PC-3 (cell line): ENCODE results near the gene PARVA. TPM values are rescaled to one million over a fixed set of nuclear protein-coding genes. Genes with fewer than 3 reads are reported as not detected.

ENCODE experiments used
- ATAC-seq: fragments of 200-7000 bp; cut with Tn5 transposase; 2 replicates; pipeline ENCODE4 v1.9.1; 2020; ENCODE audit warnings: mild to moderate bottlenecking, moderate library complexity
- BruUV-seq: library from RNA; stranded (reverse); fragments of 400-500 nt; replicated peaks from 2 replicates; lab custom pipeline; 2021; lab: Mats Ljungman, UMichigan
- CTCF ChIA-PET: fragments of 300-600 bp; sonication (Branson Sonifier 250); formaldehyde crosslinking; loops from one replicate; lab custom pipeline; 2022; ENCODE audit warnings: antibody characterized with exemption; lab: Charles Lee
- POLR2A ChIA-PET: fragments of 300-600 bp; sonication (Branson Sonifier 250); formaldehyde crosslinking; loops from one replicate; lab custom pipeline; 2022; ENCODE audit warnings: antibody characterized with exemption; ENCODE audit not compliant: unreplicated experiment; lab: Charles Lee
- DNase-seq: peaks from one replicate; pipeline ENCODE4 v3.0.0-alpha.2; 2015
- H2AFZ ChIP-seq: fragments of 300-600 bp; sonication (generic); 2 replicates; pipeline ENCODE4 v1.6.0; 2016; ENCODE audit warnings: antibody characterized with exemption, low read length
- H3F3A ChIP-seq: fragments of 300-600 bp; sonication (generic); one replicate; pipeline ENCODE4 v1.6.0; 2017; ENCODE audit warnings: antibody characterized with exemption, low read length, control low read depth, mild to moderate bottlenecking; ENCODE audit not compliant: unreplicated experiment
- H3K27ac ChIP-seq: fragments of 300-600 bp; sonication (generic); 2 replicates; pipeline ENCODE4 v1.5.1; 2016; ENCODE audit warnings: mild to moderate bottlenecking, low read length
- H3K27me3 ChIP-seq: fragments of 300-600 bp; sonication (generic); 2 replicates; pipeline ENCODE4 v1.6.1; 2016; ENCODE audit warnings: low read length, mixed read lengths
- H3K36me3 ChIP-seq: fragments of 300-600 bp; sonication (generic); 2 replicates; pipeline ENCODE4 v1.6.1; 2016; ENCODE audit warnings: low read depth, mixed run types, low read length, mixed read lengths
- H3K4me1 ChIP-seq: fragments of 300-600 bp; sonication (generic); 2 replicates; pipeline ENCODE4 v1.5.1; 2016; ENCODE audit warnings: low read length; ENCODE audit not compliant: insufficient read depth
- H3K4me2 ChIP-seq: fragments of 300-600 bp; sonication (generic); 2 replicates; pipeline ENCODE4 v1.6.0; 2016; ENCODE audit warnings: low read length
- H3K4me3 ChIP-seq: fragments of 300-600 bp; sonication (generic); 2 replicates; pipeline ENCODE4 v1.5.1; 2016; ENCODE audit warnings: mild to moderate bottlenecking, low read length, mixed read lengths
- H3K79me2 ChIP-seq: fragments of 300-600 bp; sonication (generic); 2 replicates; pipeline ENCODE4 v1.6.1; 2017; ENCODE audit warnings: low read length, mixed read lengths
- H3K9ac ChIP-seq: fragments of 300-600 bp; sonication (generic); 2 replicates; pipeline ENCODE4 v1.6.0; 2016; ENCODE audit warnings: mild to moderate bottlenecking, low read length
- H3K9me2 ChIP-seq: fragments of 300-600 bp; sonication (generic); replicated peaks from 2 replicates; pipeline ENCODE4 v1.6.1; 2016; ENCODE audit warnings: mixed run types, low read length, mixed read lengths
- H3K9me3 ChIP-seq: fragments of 300-600 bp; sonication (generic); 2 replicates; pipeline ENCODE4 v1.6.1; 2016; ENCODE audit warnings: low read length, mixed read lengths
- H4K20me1 ChIP-seq: fragments of 300-600 bp; sonication (generic); 2 replicates; pipeline ENCODE4 v1.6.1; 2016; ENCODE audit warnings: low read length, mixed read lengths
- EZH2 ChIP-seq: fragments of 300-600 bp; sonication (generic); IDR thresholded peaks from one replicate; pipeline ENCODE4 v1.6.1; 2017; ENCODE audit warnings: antibody characterized with exemption, mild to moderate bottlenecking, low read length; ENCODE audit not compliant: unreplicated experiment
- EZH2phosphoT487 ChIP-seq: fragments of 300-600 bp; sonication (generic); IDR thresholded peaks from 2 replicates; pipeline ENCODE4 v1.6.1; 2018; ENCODE audit warnings: mild to moderate bottlenecking, antibody characterized with exemption, low read length, borderline replicate concordance
- intact Hi-C: fragments of 100-400 bp; cut with micrococcal nuclease; formaldehyde crosslinking; loops from 2 replicates; pipeline ENCODE4 v1.9.0; 2023
- total RNA-seq: library from RNA; depleted of rRNA; stranded (reverse); fragments of >200 nt; gene quantifications from 2 replicates; pipeline ENCODE4 v1.2.3, GENCODE V29; 2014
- TF ChIP-seq, protein P1 (sequence below): fragments of 300-600 bp; sonication (generic); conservative IDR thresholded peaks from 2 replicates; pipeline ENCODE4 v1.5.1; 2017; ENCODE audit warnings: antibody characterized with exemption, low read depth, mild to moderate bottlenecking, low read length

The PARVA gene
- total RNA-seq, 1 experiment from 2014 or later, result 13.5 TPM

GRCh38 chr11:12534549-12534948, 157.2 kb downstream of the PARVA start:
- peak; percentile 17; the same call in 1 of the 2 replicates for ATAC-seq
- no peak overlapping the region for H2AFZ ChIP-seq
- no TSS peak for BruUV-seq
- H3K4me1 ChIP-seq, result peaks cover 8% of the 10 kb centered on the region
- no peak for TF ChIP-seq EZH2phosphoT487
- TF ChIP-seq, protein P1, sequence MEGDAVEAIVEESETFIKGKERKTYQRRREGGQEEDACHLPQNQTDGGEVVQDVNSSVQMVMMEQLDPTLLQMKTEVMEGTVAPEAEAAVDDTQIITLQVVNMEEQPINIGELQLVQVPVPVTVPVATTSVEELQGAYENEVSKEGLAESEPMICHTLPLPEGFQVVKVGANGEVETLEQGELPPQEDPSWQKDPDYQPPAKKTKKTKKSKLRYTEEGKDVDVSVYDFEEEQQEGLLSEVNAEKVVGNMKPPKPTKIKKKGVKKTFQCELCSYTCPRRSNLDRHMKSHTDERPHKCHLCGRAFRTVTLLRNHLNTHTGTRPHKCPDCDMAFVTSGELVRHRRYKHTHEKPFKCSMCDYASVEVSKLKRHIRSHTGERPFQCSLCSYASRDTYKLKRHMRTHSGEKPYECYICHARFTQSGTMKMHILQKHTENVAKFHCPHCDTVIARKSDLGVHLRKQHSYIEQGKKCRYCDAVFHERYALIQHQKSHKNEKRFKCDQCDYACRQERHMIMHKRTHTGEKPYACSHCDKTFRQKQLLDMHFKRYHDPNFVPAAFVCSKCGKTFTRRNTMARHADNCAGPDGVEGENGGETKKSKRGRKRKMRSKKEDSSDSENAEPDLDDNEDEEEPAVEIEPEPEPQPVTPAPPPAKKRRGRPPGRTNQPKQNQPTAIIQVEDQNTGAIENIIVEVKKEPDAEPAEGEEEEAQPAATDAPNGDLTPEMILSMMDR, result no peak
- H3K9ac ChIP-seq, result no peak overlapping the region
- ChIA-PET CTCF (no interaction called here), POLR2A (no interaction called here)
- no peak for DNase-seq
- no peak overlapping the region for H3K4me2 ChIP-seq
- H3K36me3 ChIP-seq, result no peaks in the 10 kb centered on the region
- H3K27me3 ChIP-seq, result no peaks in the 10 kb centered on the region
- H3K4me3 ChIP-seq, result no peak overlapping the region
- no peaks in the 10 kb centered on the region for H4K20me1 ChIP-seq
- H3K27ac ChIP-seq, result no peak overlapping the region
- no peaks in the 10 kb centered on the region for H3K79me2 ChIP-seq
- H3K9me2 ChIP-seq, result no peaks in the 10 kb centered on the region
- no peaks in the 10 kb centered on the region for H3K9me3 ChIP-seq
- H3F3A ChIP-seq, result no peaks in the 10 kb centered on the region
- intact Hi-C loops, result no loop called here

GRCh38 chr11:12535321-12535720, 157.9 kb downstream of the PARVA start:
- intact Hi-C loops, result no loop called here
- BruUV-seq, result no TSS peak
- Histone ChIP-seq H2AFZ (no peak overlapping the region), H3K9ac (no peak overlapping the region), H3K36me3 (no peaks in the 10 kb centered on the region), H3F3A (no peaks in the 10 kb centered on the region), H3K27ac (no peak overlapping the region), H4K20me1 (no peaks in the 10 kb centered on the region), H3K4me3 (no peak overlapping the region), H3K9me2 (no peaks in the 10 kb centered on the region), H3K79me2 (no peaks in the 10 kb centered on the region), H3K4me2 (no peak overlapping the region), H3K4me1 (peaks cover 15% of the 10 kb centered on the region), H3K27me3 (no peaks in the 10 kb centered on the region), H3K9me3 (no peaks in the 10 kb centered on the region)
- ChIA-PET POLR2A (no interaction called here), CTCF (no interaction called here)
- TF ChIP-seq EZH2phosphoT487 (no peak), EZH2 (no peak)
- TF ChIP-seq, protein P1, result no peak
- no peak for DNase-seq
- ATAC-seq, result no peak

- ChIA-PET CTCF (no interaction called here), POLR2A (no interaction called here)
- no peak for TF ChIP-seq EZH2phosphoT487
- TF ChIP-seq, protein P1, result no peak
- no peak for TF ChIP-seq EZH2
- intact Hi-C loops, result no loop called here
- Histone ChIP-seq H3K36me3 (no peaks in the 10 kb centered on the region), H3K4me2 (no peak overlapping the region), H3K9me2 (no peaks in the 10 kb centered on the region), H4K20me1 (no peaks in the 10 kb centered on the region), H3K79me2 (no peaks in the 10 kb centered on the region), H3K27me3 (no peaks in the 10 kb centered on the region), H3F3A (no peaks in the 10 kb centered on the region), H3K9ac (no peak overlapping the region), H3K9me3 (no peaks in the 10 kb centered on the region), H3K27ac (no peak overlapping the region), H3K4me1 (peaks cover 21% of the 10 kb centered on the region), H3K4me3 (no peak overlapping the region), H2AFZ (no peak overlapping the region)
- DNase-seq (no peak), ATAC-seq (no peak)
- BruUV-seq, result no TSS peak
Observed at GRCh38 chr11:12536566-12536965, 159.2 kb downstream of the PARVA start.
